ENCODE data around the gene RHOH. TPM values are rescaled to one million over a fixed set of nuclear protein-coding genes. Genes with fewer than 3 reads are reported as not detected.

RHOH gene
- total and polyA plus RNA-seq, 2 of the 13 experiments (the other 11 are each of a cell fraction or from before 2014, with no cell fraction given): 0.57 TPM; not detected in 1

DNA sequence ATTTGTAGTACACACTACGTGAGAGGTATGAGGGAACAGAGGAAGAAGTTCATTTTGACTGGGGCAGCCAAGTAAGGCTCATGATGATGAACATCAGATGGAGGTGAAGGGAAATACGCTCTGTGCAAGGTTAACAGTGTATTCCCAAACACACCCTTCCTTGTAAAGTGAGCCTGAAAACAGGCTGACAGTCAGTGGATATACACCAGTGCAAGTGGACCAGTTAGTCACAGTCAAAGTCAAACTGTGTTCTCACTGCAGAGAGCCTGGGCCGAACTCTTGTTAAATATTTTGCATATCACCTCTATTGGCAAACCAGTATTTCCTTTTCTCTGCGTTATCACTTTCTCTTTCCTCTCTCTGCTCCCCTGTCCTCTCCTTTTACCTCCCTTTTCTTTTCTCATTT lies 23.4 kb upstream of the RHOH start:
- DNase-seq (ENCODE audit: low spot score) (no peak), ATAC-seq (peak; percentile 22; the same call in 1 of the 3 replicates), FAIRE-seq (no peak)
- Histone ChIP-seq H2AFZ (ENCODE audit: low read length) (no peak overlapping the region), H3K27ac (ENCODE audit: extremely low read length, insufficient read depth, low read length) (no peak overlapping the region), H3K27me3 (ENCODE audit: control insufficient read depth in 1 of 2, insufficient read depth in 2 of 2, low read length in 2 of 2) (no peaks in the 10 kb centered on the region), H4K20me1 (ENCODE audit: insufficient read depth, low read length) (no peaks in the 10 kb centered on the region), H3K9ac (ENCODE audit: insufficient read depth, low read depth, low read length) (no peak overlapping the region), H3K4me3 (replicated peaks in 1 of 3; ENCODE audit: insufficient read depth in 1 of 3, low read depth in 2 of 3, low read length in 3 of 3) (no peak overlapping the region), H3K4me1 (ENCODE audit: insufficient read depth, low read length) (no peaks in the 10 kb centered on the region), H3K79me2 (ENCODE audit: insufficient read depth, low read length) (no peaks in the 10 kb centered on the region), H3K4me2 (ENCODE audit: low read depth, low read length) (no peak overlapping the region), H3K9me3 (ENCODE audit: low read length) (no peaks in the 10 kb centered on the region), H3K36me3 (replicated peaks in 1 of 2; ENCODE audit: control insufficient read depth in 1 of 2, insufficient read depth in 2 of 2, low read length in 2 of 2) (no peaks in the 10 kb centered on the region)
- CTCF ChIA-PET (ENCODE audit: low intra/inter-chr PET ratio, low total read pairs): no interaction called here
- in situ Hi-C loops (cut with HindIII; ENCODE audit: extremely low pct_ligation_motif_present, low pct_unique_long_range_greater_than_20kb): no loop called here
- TF ChIP-seq ZNF101 (CRISPR knock-in tag; IDR thresholded peaks at IDR 0.05; ENCODE audit: borderline replicate concordance, low read depth) (no peak), PAX8 (CRISPR knock-in tag; IDR thresholded peaks at IDR 0.05; ENCODE audit: borderline replicate concordance) (no peak), ZNF460 (CRISPR knock-in tag; IDR thresholded peaks at IDR 0.05; ENCODE audit: borderline replicate concordance) (no peak), ZNF7 (CRISPR knock-in tag; IDR thresholded peaks at IDR 0.05) (no peak)
- TF ChIP-seq, protein P1, sequence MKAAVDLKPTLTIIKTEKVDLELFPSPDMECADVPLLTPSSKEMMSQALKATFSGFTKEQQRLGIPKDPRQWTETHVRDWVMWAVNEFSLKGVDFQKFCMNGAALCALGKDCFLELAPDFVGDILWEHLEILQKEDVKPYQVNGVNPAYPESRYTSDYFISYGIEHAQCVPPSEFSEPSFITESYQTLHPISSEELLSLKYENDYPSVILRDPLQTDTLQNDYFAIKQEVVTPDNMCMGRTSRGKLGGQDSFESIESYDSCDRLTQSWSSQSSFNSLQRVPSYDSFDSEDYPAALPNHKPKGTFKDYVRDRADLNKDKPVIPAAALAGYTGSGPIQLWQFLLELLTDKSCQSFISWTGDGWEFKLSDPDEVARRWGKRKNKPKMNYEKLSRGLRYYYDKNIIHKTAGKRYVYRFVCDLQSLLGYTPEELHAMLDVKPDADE (CRISPR knock-in tag; IDR thresholded peaks at IDR 0.05): no peak
- TF ChIP-seq, protein P2, sequence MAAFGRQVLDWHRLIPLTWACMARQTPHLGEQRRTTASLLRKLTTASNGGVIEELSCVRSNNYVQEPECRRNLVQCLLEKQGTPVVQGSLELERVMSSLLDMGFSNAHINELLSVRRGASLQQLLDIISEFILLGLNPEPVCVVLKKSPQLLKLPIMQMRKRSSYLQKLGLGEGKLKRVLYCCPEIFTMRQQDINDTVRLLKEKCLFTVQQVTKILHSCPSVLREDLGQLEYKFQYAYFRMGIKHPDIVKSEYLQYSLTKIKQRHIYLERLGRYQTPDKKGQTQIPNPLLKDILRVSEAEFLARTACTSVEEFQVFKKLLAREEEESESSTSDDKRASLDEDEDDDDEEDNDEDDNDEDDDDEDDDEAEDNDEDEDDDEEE (CRISPR knock-in tag; IDR thresholded peaks at IDR 0.05): no peak
- TF ChIP-seq, protein P3, sequence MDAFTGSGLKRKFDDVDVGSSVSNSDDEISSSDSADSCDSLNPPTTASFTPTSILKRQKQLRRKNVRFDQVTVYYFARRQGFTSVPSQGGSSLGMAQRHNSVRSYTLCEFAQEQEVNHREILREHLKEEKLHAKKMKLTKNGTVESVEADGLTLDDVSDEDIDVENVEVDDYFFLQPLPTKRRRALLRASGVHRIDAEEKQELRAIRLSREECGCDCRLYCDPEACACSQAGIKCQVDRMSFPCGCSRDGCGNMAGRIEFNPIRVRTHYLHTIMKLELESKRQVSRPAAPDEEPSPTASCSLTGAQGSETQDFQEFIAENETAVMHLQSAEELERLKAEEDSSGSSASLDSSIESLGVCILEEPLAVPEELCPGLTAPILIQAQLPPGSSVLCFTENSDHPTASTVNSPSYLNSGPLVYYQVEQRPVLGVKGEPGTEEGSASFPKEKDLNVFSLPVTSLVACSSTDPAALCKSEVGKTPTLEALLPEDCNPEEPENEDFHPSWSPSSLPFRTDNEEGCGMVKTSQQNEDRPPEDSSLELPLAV (CRISPR knock-in tag; conservative IDR thresholded peaks at IDR 0.05; ENCODE audit: low read depth): no peak
- TF ChIP-seq, protein P4, sequence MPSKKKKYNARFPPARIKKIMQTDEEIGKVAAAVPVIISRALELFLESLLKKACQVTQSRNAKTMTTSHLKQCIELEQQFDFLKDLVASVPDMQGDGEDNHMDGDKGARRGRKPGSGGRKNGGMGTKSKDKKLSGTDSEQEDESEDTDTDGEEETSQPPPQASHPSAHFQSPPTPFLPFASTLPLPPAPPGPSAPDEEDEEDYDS (CRISPR knock-in tag; IDR thresholded peaks at IDR 0.05): no peak
- TF ChIP-seq, protein P5, sequence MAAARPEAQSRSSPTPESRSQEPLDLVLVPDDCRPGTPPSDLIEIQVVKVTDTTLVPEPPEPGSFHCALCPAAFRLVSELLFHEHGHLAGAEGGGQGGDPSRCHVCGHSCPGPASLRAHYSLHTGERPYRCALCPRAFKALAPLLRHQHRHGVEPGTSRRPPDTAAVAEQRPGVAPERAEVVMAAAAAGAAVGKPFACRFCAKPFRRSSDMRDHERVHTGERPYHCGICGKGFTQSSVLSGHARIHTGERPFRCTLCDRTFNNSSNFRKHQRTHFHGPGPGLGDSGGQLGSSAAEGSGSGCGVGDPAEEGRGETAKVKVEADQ (CRISPR knock-in tag; IDR thresholded peaks at IDR 0.05; ENCODE audit: borderline replicate concordance): no peak
- TF ChIP-seq, protein P6, sequence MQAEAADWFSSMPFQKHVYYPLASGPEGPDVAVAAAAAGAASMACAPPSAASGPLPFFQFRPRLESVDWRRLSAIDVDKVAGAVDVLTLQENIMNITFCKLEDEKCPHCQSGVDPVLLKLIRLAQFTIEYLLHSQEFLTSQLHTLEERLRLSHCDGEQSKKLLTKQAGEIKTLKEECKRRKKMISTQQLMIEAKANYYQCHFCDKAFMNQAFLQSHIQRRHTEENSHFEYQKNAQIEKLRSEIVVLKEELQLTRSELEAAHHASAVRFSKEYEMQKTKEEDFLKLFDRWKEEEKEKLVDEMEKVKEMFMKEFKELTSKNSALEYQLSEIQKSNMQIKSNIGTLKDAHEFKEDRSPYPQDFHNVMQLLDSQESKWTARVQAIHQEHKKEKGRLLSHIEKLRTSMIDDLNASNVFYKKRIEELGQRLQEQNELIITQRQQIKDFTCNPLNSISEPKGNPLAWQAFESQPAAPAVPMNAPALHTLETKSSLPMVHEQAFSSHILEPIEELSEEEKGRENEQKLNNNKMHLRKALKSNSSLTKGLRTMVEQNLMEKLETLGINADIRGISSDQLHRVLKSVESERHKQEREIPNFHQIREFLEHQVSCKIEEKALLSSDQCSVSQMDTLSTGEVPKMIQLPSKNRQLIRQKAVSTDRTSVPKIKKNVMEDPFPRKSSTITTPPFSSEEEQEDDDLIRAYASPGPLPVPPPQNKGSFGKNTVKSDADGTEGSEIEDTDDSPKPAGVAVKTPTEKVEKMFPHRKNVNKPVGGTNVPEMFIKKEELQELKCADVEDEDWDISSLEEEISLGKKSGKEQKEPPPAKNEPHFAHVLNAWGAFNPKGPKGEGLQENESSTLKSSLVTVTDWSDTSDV (CRISPR knock-in tag; IDR thresholded peaks at IDR 0.05): no peak
- POLR2A ChIA-PET: no interaction called here
- WGBS (ENCODE audit: low lambda C conversion rate): 46% methylated on average over 4 of the region's 4 CpGs
- intact Hi-C loops (cut with micrococcal nuclease; ENCODE audit: unreplicated experiment): no loop called here
- no TSS peak for BruUV-seq (replicated peaks)

Measured in HepG2 (cell line).